IPS DF 6.9 (cell line): ENCODE results near the gene C17orf113.

Source experiments
- DNase-seq: peaks from one replicate; pipeline ENCODE4 v3.0.0-alpha.2; 2013; ENCODE audit warnings: low read depth, low spot score
- H3K27ac ChIP-seq: one replicate; pipeline ENCODE4 v1.5.1; 2013; ENCODE audit warnings: low read length, control low read depth
- H3K27me3 ChIP-seq: 2 replicates; pipeline ENCODE4 v1.6.1; 2013; ENCODE audit warnings: mild to moderate bottlenecking, low read length; ENCODE audit not compliant: control insufficient read depth, insufficient read depth
- H3K36me3 ChIP-seq: 2 replicates; pipeline ENCODE4 v1.6.1; 2013; ENCODE audit warnings: low read length; ENCODE audit not compliant: control insufficient read depth, insufficient read depth
- H3K4me1 ChIP-seq: 2 replicates; pipeline ENCODE4 v1.6.1; 2013; ENCODE audit warnings: low read length; ENCODE audit not compliant: control insufficient read depth, insufficient read depth
- H3K4me3 ChIP-seq: 2 replicates; pipeline ENCODE4 v1.5.1; 2013; ENCODE audit warnings: mild to moderate bottlenecking, low read length
- H3K9me3 ChIP-seq: 2 replicates; pipeline ENCODE4 v1.6.1; 2013; ENCODE audit warnings: low read length, inconsistent platforms; ENCODE audit not compliant: control insufficient read depth, insufficient read depth
- WGBS: extraction: QIAGEN DNeasy Blood & Tissue Kit; methylation state at CpG from one replicate; pipeline ENCODE4 v1.1.7; 2013; ENCODE audit warnings: mixed read lengths, missing lambda C conversion rate; ENCODE audit not compliant: insufficient read length, insufficient coverage; 5-methylcytosine and 5-hydroxymethylcytosine counted together

Gene C17orf113

GRCh38 chr17:42055496-42055895 lies 5.1 kb upstream of the C17orf113 start:
- DNase-seq, result no peak
- Histone ChIP-seq H3K27ac (no peak overlapping the region), H3K27me3 (no peaks in the 10 kb centered on the region), H3K4me1 (0 out of 2 replicates have a peak, but pooled peaks cover 5% of the 10 kb centered on the region), H3K4me3 (no peak overlapping the region), H3K36me3 (no peaks in the 10 kb centered on the region), H3K9me3 (no peaks in the 10 kb centered on the region)
- no CpG with 5 or more reads among the region's 6 CpGs for WGBS

- WGBS, result no CpG with 5 or more reads among the region's 3 CpGs
- no peaks in the 10 kb centered on the region for H3K27me3 ChIP-seq
- H3K27ac ChIP-seq, result no peak overlapping the region
- H3K9me3 ChIP-seq, result no peaks in the 10 kb centered on the region
- H3K36me3 ChIP-seq, result no peaks in the 10 kb centered on the region
- no peak overlapping the region for H3K4me3 ChIP-seq
- H3K4me1 ChIP-seq, result 0 out of 2 replicates have a peak, but pooled peaks cover 5% of the 10 kb centered on the region
- DNase-seq, result no peak
Observed at GRCh38 chr17:42055027-42055426, 4.6 kb upstream of the C17orf113 start.

GRCh38 chr17:42053731-42054500 lies 3.5 kb upstream of the C17orf113 start:
- no peaks in the 10 kb centered on the region for H3K27me3 ChIP-seq
- H3K9me3 ChIP-seq, result no peaks in the 10 kb centered on the region
- H3K36me3 ChIP-seq, result no peaks in the 10 kb centered on the region
- no peak overlapping the region for H3K4me3 ChIP-seq
- H3K4me1 ChIP-seq, result 0 out of 2 replicates have a peak, but pooled peaks cover 7% of the 10 kb centered on the region
- no CpG with 5 or more reads among the region's 12 CpGs for WGBS
- DNase-seq, result no peak
- H3K27ac ChIP-seq, result no peak overlapping the region

DNA sequence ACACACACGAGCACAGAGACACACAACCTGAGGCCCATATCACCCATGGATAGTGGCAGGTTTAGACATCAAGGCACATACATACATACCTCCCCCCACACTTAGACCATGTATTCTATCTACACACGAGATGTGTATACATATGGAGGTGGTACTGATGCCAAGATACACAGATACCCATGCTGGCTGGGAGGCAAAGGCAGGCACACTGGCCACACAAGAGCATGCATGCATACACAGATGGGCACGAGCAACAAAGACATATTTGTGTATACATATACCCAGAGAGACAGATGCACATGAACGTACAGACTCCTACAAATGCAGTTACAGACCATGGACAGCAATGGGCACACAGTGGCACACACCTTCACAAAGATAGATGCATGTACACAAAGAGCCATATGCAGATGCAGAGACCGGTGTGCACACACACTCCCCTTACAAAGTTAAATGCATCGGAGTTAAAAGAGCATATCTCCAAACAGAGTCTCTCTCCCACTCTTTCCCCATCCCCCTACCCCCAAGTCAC lies 2.0 kb upstream of the C17orf113 start:
- H3K4me1 ChIP-seq, result 0 out of 2 replicates have a peak, but pooled peaks cover 7% of the 10 kb centered on the region
- H3K4me3 ChIP-seq, result no peak overlapping the region
- no peaks in the 10 kb centered on the region for H3K27me3 ChIP-seq
- no CpG with 5 or more reads among the region's 6 CpGs for WGBS
- H3K36me3 ChIP-seq, result no peaks in the 10 kb centered on the region
- no peak overlapping the region for H3K27ac ChIP-seq
- no peak for DNase-seq
- H3K9me3 ChIP-seq, result no peaks in the 10 kb centered on the region

- Histone ChIP-seq H3K4me3 (no peak overlapping the region), H3K9me3 (no peaks in the 10 kb centered on the region), H3K27ac (no peak overlapping the region), H3K4me1 (0 out of 2 replicates have a peak, but pooled peaks cover 7% of the 10 kb centered on the region), H3K36me3 (no peaks in the 10 kb centered on the region), H3K27me3 (no peaks in the 10 kb centered on the region)
- WGBS, result no CpG with 5 or more reads among the region's 7 CpGs
- no peak for DNase-seq
Observed at GRCh38 chr17:42051645-42052044, 1.2 kb upstream of the C17orf113 start.

DNA sequence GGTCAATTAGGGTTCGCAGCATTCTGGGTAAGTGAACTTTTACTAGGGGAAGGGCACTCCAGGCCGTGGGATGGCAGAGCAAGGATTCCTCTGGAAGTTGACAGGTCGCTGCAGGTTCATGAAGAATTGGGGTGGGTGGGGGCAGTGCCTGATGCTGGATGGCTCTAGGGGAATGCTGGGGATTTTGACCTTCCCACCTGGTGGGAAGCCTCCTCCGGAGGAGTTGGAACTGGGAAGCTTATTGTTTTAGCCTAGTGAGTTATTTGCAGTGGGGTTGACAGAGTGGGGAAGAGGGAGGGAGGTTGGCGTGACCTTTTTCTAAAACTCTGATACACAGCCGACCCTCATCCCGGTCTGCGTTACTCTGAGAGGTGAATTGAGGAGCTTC lies 606 bp upstream of the C17orf113 start:
- Histone ChIP-seq H3K27ac (no peak overlapping the region), H3K27me3 (no peaks in the 10 kb centered on the region), H3K4me1 (0 out of 2 replicates have a peak, but pooled peaks cover 7% of the 10 kb centered on the region), H3K4me3 (peak overlapping the region; percentile 68; the same call in 1 of the 2 replicates), H3K9me3 (no peaks in the 10 kb centered on the region), H3K36me3 (no peaks in the 10 kb centered on the region)
- WGBS, result no CpG with 5 or more reads among the region's 8 CpGs
- DNase-seq, result no peak

DNA sequence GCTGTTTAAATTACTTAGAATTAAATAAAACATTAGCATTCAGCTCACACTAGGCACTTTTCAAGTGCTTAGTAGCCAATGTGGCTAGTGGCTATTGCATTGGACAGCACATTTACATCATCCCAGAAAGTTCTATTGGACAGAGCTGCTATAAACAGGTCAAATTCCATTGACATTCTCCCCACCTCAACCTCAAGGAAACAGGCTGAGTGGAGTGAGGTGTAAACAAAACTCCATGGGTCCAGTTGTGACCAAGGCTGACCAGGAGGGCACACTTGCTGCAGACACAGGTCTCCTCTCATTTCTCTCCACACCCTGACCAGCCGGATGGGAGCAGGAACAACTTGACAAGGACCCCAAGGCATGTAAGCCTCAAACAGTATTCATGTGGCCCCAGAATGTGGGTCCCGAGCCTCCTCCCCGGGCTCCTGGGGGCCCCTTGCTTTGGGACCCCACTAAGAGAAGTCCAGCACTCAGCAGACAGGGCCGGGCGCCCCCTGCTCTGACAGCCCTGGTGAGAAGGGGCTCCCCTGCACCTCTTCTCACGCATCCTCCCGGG lies 488 bp downstream of the C17orf113 start:
- no peaks in the 10 kb centered on the region for H3K36me3 ChIP-seq
- peak overlapping the region; percentile 68; the same call in 1 of the 2 replicates for H3K4me3 ChIP-seq
- no peaks in the 10 kb centered on the region for H3K27me3 ChIP-seq
- WGBS, result no CpG with 5 or more reads among the region's 7 CpGs
- H3K9me3 ChIP-seq, result no peaks in the 10 kb centered on the region
- no peak for DNase-seq
- 0 out of 2 replicates have a peak, but pooled peaks cover 7% of the 10 kb centered on the region for H3K4me1 ChIP-seq
- no peak overlapping the region for H3K27ac ChIP-seq

DNA sequence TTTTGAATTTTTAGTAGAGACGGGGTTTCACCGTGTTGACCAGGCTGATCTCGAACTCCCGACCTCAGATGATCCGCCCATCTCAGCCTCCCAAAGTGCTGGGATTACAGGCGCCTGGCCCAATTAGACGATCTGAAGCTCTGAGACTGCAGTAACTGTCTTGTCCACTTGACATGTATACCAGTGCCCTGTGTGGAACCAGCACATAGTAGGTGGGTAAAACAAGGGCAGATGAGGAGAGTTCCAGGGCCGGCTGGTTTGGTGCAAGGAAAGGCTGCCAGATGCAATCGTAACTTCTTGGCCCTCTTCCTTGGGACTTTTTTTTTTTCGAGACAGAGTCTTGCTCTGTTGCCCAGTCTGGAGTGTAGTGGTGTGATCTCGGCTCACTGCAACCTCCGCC lies 3.1 kb downstream of the C17orf113 start:
- Histone ChIP-seq H3K36me3 (no peaks in the 10 kb centered on the region), H3K9me3 (no peaks in the 10 kb centered on the region), H3K27me3 (no peaks in the 10 kb centered on the region), H3K4me3 (no peak overlapping the region), H3K4me1 (0 out of 2 replicates have a peak, but pooled peaks cover 2% of the 10 kb centered on the region), H3K27ac (no peak overlapping the region)
- no peak for DNase-seq
- WGBS, result no CpG with 5 or more reads among the region's 12 CpGs

DNA sequence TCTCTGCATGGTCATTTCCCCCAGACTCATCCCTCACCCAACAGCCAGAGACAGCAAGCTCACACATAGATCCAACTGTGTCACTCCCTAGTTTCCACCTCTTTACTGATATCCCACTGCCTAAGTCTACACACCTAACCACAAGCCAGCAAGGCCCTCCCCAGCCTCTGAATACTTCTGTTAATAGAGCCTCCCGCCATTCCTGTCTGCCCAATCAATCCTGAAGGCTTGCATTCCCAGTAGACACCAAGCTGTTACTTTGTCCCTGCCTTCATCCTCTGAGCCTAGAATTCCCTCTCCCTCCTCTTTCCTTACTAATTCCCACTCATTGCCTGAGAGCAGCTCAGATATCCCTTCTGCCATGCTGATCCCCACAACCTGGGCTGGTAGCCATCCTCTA lies 4.7 kb downstream of the C17orf113 start:
- no CpG with 5 or more reads among the region's 1 CpG for WGBS
- no peaks in the 10 kb centered on the region for H3K36me3 ChIP-seq
- H3K27me3 ChIP-seq, result no peaks in the 10 kb centered on the region
- DNase-seq, result no peak
- no peaks in the 10 kb centered on the region for H3K9me3 ChIP-seq
- H3K27ac ChIP-seq, result no peak overlapping the region
- H3K4me1 ChIP-seq, result 0 out of 2 replicates have a peak, but pooled peaks cover 2% of the 10 kb centered on the region
- no peak overlapping the region for H3K4me3 ChIP-seq

GRCh38 chr17:42042598-42043319 lies 7.6 kb downstream of the C17orf113 start:
- Histone ChIP-seq H3K27me3 (no peaks in the 10 kb centered on the region), H3K4me3 (no peak overlapping the region), H3K4me1 (no peaks in the 10 kb centered on the region; the same call in 1 of the 2 replicates), H3K27ac (no peak overlapping the region), H3K36me3 (no peaks in the 10 kb centered on the region), H3K9me3 (no peaks in the 10 kb centered on the region)
- no peak for DNase-seq
- WGBS, result no CpG with 5 or more reads among the region's 20 CpGs
